HepG2 (cell line): ENCODE data around the gene ING5. TPM values are rescaled to one million over a fixed set of nuclear protein-coding genes. Genes with fewer than 3 reads are reported as not detected.

Source experiments
- ATAC-seq: fragments of 200-7000 bp; cut with Tn5 transposase; 3 replicates; pipeline ENCODE4 v1.9.1; 2020; ENCODE audit warnings: mild to moderate bottlenecking, moderate library complexity
- BruUV-seq: library from RNA; stranded (reverse); fragments of 400-500 nt; replicated peaks from 2 replicates; lab custom pipeline; 2021; lab: Mats Ljungman, UMichigan
- CTCF ChIA-PET: fragments of 300-600 bp; formaldehyde crosslinking; extraction: SDS; loops from one replicate; lab custom pipeline; 2021; ENCODE audit warnings: low total read pairs, inconsistent platforms, low intra/inter-chr PET ratio; lab: Yijun Ruan, JAX
- POLR2A ChIA-PET: fragments of 350-600 bp; sonication (Branson Sonifier 250); formaldehyde crosslinking; loops from one replicate; lab custom pipeline; 2020; ENCODE audit warnings: antibody characterized with exemption, inconsistent platforms; lab: Yijun Ruan, JAX
- DNase-seq: peaks from one replicate; pipeline ENCODE4 v3.0.0-alpha.2; 2015; ENCODE audit warnings: low spot score
- FAIRE-seq: peaks from 3 replicates; lab custom pipeline; 2011; peaks lifted over from hg19 to GRCh38; lab: Jason Lieb, UNC
- H2AFZ ChIP-seq: one replicate; pipeline ENCODE4 v1.6.1; 2011; ENCODE audit warnings: low read length, inconsistent platforms
- H3K27ac ChIP-seq: fragments of 300-600 bp; 3 replicates; pipeline ENCODE4 v1.8.0; 2011; ENCODE audit warnings: mixed run types, mild to moderate bottlenecking, mixed read lengths, low read length, inconsistent platforms; ENCODE audit not compliant: insufficient read depth; ENCODE audit errors: extremely low read length
- H3K27me3 ChIP-seq, 2 experiments: fragments of 200-600 bp in 1 of 2; 2 replicates in 1 of 2; 3 replicates in 1 of 2; pipeline versions ENCODE4 v1.6.0 to v1.8.0; 2011; ENCODE audit warnings: low read length in 2 of 2, mild to moderate bottlenecking in 2 of 2, moderate library complexity in 2 of 2, inconsistent platforms in 1 of 2; ENCODE audit not compliant: insufficient read depth in 2 of 2, control insufficient read depth in 1 of 2
- H3K36me3 ChIP-seq, 2 experiments: fragments of 200-600 bp in 1 of 2; replicated peaks in 1 of 2; 2 replicates in 1 of 2; 3 replicates in 1 of 2; pipeline versions ENCODE4 v1.5.1 to v1.8.0; 2011; ENCODE audit warnings: low read length in 2 of 2, inconsistent platforms in 1 of 2; ENCODE audit not compliant: insufficient read depth in 2 of 2, control insufficient read depth in 1 of 2
- H3K4me1 ChIP-seq: 2 replicates; pipeline ENCODE4 v1.5.1; 2012; ENCODE audit warnings: low read length, inconsistent platforms; ENCODE audit not compliant: insufficient read depth
- H3K4me2 ChIP-seq: 2 replicates; pipeline ENCODE4 v1.6.0; 2011; ENCODE audit warnings: low read depth, low read length, inconsistent platforms
- H3K4me3 ChIP-seq, 3 experiments: fragments of 200-600 bp in 1 of 3; sonication (generic), shearing (Covaris generic) in 1 of 3; replicated peaks in 1 of 3; 2 replicates each; pipeline ENCODE4 v1.5.1; 2011 to 2016; ENCODE audit warnings: low read length in 3 of 3, inconsistent platforms in 2 of 3, low read depth in 2 of 3, mild to moderate bottlenecking in 2 of 3, control low read depth in 1 of 3, mixed read lengths in 1 of 3; ENCODE audit not compliant: insufficient read depth in 1 of 3
- H3K79me2 ChIP-seq: one replicate; pipeline ENCODE4 v1.6.1; 2011; ENCODE audit warnings: low read length, inconsistent platforms; ENCODE audit not compliant: insufficient read depth
- H3K9ac ChIP-seq: 2 replicates; pipeline ENCODE4 v1.6.0; 2011; ENCODE audit warnings: mild to moderate bottlenecking, low read depth, low read length, inconsistent platforms; ENCODE audit not compliant: insufficient read depth
- H3K9me3 ChIP-seq: 2 replicates; pipeline ENCODE4 v1.5.1; 2012; ENCODE audit warnings: mild to moderate bottlenecking, low read length
- H4K20me1 ChIP-seq: 2 replicates; pipeline ENCODE4 v1.6.0; 2011; ENCODE audit warnings: inconsistent platforms, mild to moderate bottlenecking, low read length, moderate library complexity; ENCODE audit not compliant: insufficient read depth
- ATF7-NPFF ChIP-seq: sonication (generic); formaldehyde crosslinking; IDR thresholded peaks from 2 replicates; pipeline ENCODE4 v1.8.1; 2023; ENCODE audit warnings: mild to moderate bottlenecking, low read depth, missing genetic modification reagents, moderate library complexity
- KLF16 ChIP-seq, 2 experiments: sonication (generic) in 1 of 2; formaldehyde crosslinking in 1 of 2; IDR thresholded peaks; 2 replicates each; pipeline versions ENCODE4 v1.6.1 to v1.8.0; 2016 to 2023; ENCODE audit warnings: missing genetic modification reagents in 2 of 2, missing compliant biosample characterization in 1 of 2
- PHF8 ChIP-seq: sonication (generic); formaldehyde crosslinking; IDR thresholded peaks from 2 replicates; pipeline ENCODE4 v1.5.0; 2020; ENCODE audit warnings: missing genetic modification reagents
- SALL2 ChIP-seq: sonication (generic); formaldehyde crosslinking; IDR thresholded peaks from 2 replicates; pipeline ENCODE4 v1.8.1; 2023; ENCODE audit warnings: mild to moderate bottlenecking, missing genetic modification reagents, inconsistent platforms
- SOX13 ChIP-seq, 3 experiments: fragments of 450-650 bp in 1 of 3; sonication (generic) in 1 of 3; formaldehyde crosslinking in 1 of 3; IDR thresholded peaks in 2 of 3; conservative IDR thresholded peaks in 1 of 3; 2 replicates each; pipeline versions ENCODE4 v1.5.0 to v1.6.1; 2016 to 2020; ENCODE audit warnings: antibody characterized with exemption in 1 of 3, mild to moderate bottlenecking in 1 of 3, missing compliant biosample characterization in 1 of 3, missing genetic modification reagents in 1 of 3, moderate library complexity in 1 of 3
- ZNF317 ChIP-seq: sonication (generic); formaldehyde crosslinking; IDR thresholded peaks from 2 replicates; pipeline ENCODE4 v1.5.0; 2020; ENCODE audit warnings: mild to moderate bottlenecking, missing genetic modification reagents
- ZNF329 ChIP-seq: sonication (generic); formaldehyde crosslinking; IDR thresholded peaks from 2 replicates; pipeline ENCODE4 v1.9.0; 2021; ENCODE audit warnings: low read depth, mild to moderate bottlenecking, missing genetic modification reagents
- ZNF350 ChIP-seq: sonication (generic); formaldehyde crosslinking; IDR thresholded peaks from 2 replicates; pipeline ENCODE4 v1.4.0; 2020; ENCODE audit warnings: mild to moderate bottlenecking, low read depth, missing genetic modification reagents, borderline replicate concordance
- ZNF552 ChIP-seq: sonication (generic); formaldehyde crosslinking; IDR thresholded peaks from 2 replicates; pipeline ENCODE4 v1.9.0; 2022; ENCODE audit warnings: missing genetic modification reagents, mild to moderate bottlenecking, borderline replicate concordance
- ZNF747 ChIP-seq: sonication (generic); formaldehyde crosslinking; IDR thresholded peaks from 2 replicates; pipeline ENCODE4 v1.8.1; 2023; ENCODE audit warnings: missing genetic modification reagents, mild to moderate bottlenecking, borderline replicate concordance
- ZNF781 ChIP-seq: sonication (generic); formaldehyde crosslinking; IDR thresholded peaks from 2 replicates; pipeline ENCODE4 v1.5.1; 2020; ENCODE audit warnings: borderline replicate concordance, mild to moderate bottlenecking, missing genetic modification reagents; ENCODE audit errors: not compliant biosample characterization
- ZNF788 ChIP-seq: sonication (generic); formaldehyde crosslinking; IDR thresholded peaks from 2 replicates; pipeline ENCODE4 v1.5.0; 2020; ENCODE audit warnings: mild to moderate bottlenecking, missing genetic modification reagents, borderline replicate concordance
- ZNF841 ChIP-seq: sonication (generic); formaldehyde crosslinking; IDR thresholded peaks from 2 replicates; pipeline ENCODE4 v1.8.1; 2023; ENCODE audit warnings: missing genetic modification reagents, borderline replicate concordance
- ZZZ3 ChIP-seq: sonication (generic); formaldehyde crosslinking; IDR thresholded peaks from 2 replicates; pipeline ENCODE4 v1.4.0; 2020; ENCODE audit warnings: missing genetic modification reagents, mild to moderate bottlenecking, borderline replicate concordance
- WGBS: methylation state at CpG from one replicate; pipeline ENCODE4 v1.1.6; 2017; ENCODE audit warnings: low lambda C conversion rate; 5-methylcytosine and 5-hydroxymethylcytosine counted together
- in situ Hi-C: cut with HindIII; loops from 2 replicates; pipeline ENCODE4 v1.10.0; 2017; ENCODE audit warnings: low pct_unique_long_range_greater_than_20kb; ENCODE audit not compliant: extremely low pct_ligation_motif_present
- intact Hi-C: fragments of 100-400 bp; cut with micrococcal nuclease; formaldehyde crosslinking; loops from one replicate; pipeline ENCODE4 v1.10.0; 2022; ENCODE audit not compliant: unreplicated experiment
- polyA plus RNA-seq, 8 experiments: library from polyadenylated mRNA; depleted of rRNA in 3 of 8; stranded (reverse) in 7 of 8; unstranded in 1 of 8; fragments of >200 nt; fragmentation: Illumina TruSeq in 4 of 8; extraction: Trizol in 4 of 8; gene quantifications; 2 replicates each; pipeline versions ENCODE4 v1.2.1 to v1.2.3, GENCODE V29; 2011 to 2016; ENCODE audit warnings: low read depth in 4 of 8, missing spikeins in 1 of 8, mixed read lengths in 1 of 8; ENCODE audit not compliant: insufficient read depth in 1 of 8
- total RNA-seq, 5 experiments: library from RNA; depleted of rRNA; stranded (reverse); fragments of >200 nt; fragmentation: Illumina TruSeq; extraction: Trizol; gene quantifications; 2 replicates each; pipeline ENCODE4 v1.2.3, GENCODE V29; 2016; ENCODE audit warnings: low read depth in 1 of 5
- TF ChIP-seq, protein P1 (sequence below): sonication (generic); formaldehyde crosslinking; IDR thresholded peaks from 2 replicates; pipeline ENCODE4 v1.5.0; 2020; ENCODE audit warnings: missing genetic modification reagents
- TF ChIP-seq, protein P2 (sequence below): sonication (generic); formaldehyde crosslinking; IDR thresholded peaks from 2 replicates; pipeline ENCODE4 v1.4.0; 2020; ENCODE audit warnings: missing genetic modification reagents

ING5 gene
- total and polyA plus RNA-seq, 2 of the 13 experiments (the other 11 are each of a cell fraction or from before 2014, with no cell fraction given) = 61.9 to 71.9 TPM

DNA sequence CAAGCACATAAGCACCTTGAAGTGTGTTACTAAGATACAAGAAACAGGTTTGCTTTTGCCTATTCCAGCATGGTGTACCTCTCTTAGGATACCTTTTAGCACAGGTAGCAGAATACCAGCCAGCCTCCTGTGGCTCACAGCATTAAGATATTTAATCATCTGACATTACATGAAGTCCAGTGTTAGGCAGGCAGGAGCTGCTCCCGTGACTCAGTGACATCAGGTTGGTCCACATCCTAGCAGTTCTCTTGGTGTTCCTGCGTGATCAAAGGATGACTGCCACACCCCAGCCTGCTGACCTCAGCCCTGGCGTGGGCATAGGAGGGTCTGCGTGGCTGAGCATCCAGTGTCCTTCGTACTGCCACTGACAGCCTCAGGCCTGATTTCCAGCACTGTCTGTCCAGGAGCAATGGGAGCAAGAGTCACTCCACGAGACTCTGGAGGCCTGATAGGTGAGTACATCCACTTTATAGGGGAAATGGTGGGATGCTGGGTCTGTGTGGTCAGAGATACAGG lies 11.6 kb upstream of the ING5 start:
- Histone ChIP-seq H3K4me1 (peaks cover 21% of the 10 kb centered on the region), H3K4me2 (no peak overlapping the region), H3K27me3 (no peaks in the 10 kb centered on the region; a peak in 1 of 5 replicates), H2AFZ (no peak overlapping the region), H3K79me2 (peaks cover 24% of the 10 kb centered on the region), H3K4me3 (no peak overlapping the region), H3K36me3 (peaks cover 14 to 34% of the 10 kb centered on the region in 2 experiments), H4K20me1 (no peaks in the 10 kb centered on the region), H3K9ac (no peak overlapping the region), H3K27ac (no peak overlapping the region), H3K9me3 (no peaks in the 10 kb centered on the region)
- ChIA-PET POLR2A (interaction anchor here (8.6 kb wide), 1 partner anchor 10 kb away, joined by 234 read pairs; the partner anchor contains the start of gene ING5), CTCF (no interaction called here)
- ATAC-seq = no peak
- BruUV-seq = no TSS peak
- FAIRE-seq = no peak
- intact Hi-C loops = no loop called here
- in situ Hi-C loops = no loop called here
- WGBS = 96% methylated on average over 6 of the region's 6 CpGs
- no peak for DNase-seq
- TF ChIP-seq KLF16 (CRISPR knock-in tag; IDR thresholded peaks at IDR 0.05) (no peak), ZNF317 (CRISPR knock-in tag) (no peak), ZZZ3 (CRISPR knock-in tag) (no peak), ZNF781 (CRISPR knock-in tag) (no peak), SOX13 (IDR thresholded peaks at IDR 0.05) (no peak), SOX13 (CRISPR knock-in tag; conservative IDR thresholded peaks at IDR 0.05 in 1 of 2, IDR thresholded peaks at IDR 0.05 in 1 of 2) (no peak), ZNF841 (CRISPR knock-in tag) (no peak), ATF7-NPFF (CRISPR knock-in tag) (no peak), ZNF350 (CRISPR knock-in tag) (no peak), ZNF329 (CRISPR knock-in tag) (no peak), ZNF788 (CRISPR knock-in tag) (no peak), ZNF552 (CRISPR knock-in tag) (no peak), PHF8 (CRISPR knock-in tag) (no peak), ZNF747 (CRISPR knock-in tag) (no peak), SALL2 (CRISPR knock-in tag) (no peak)
- TF ChIP-seq, protein P1, sequence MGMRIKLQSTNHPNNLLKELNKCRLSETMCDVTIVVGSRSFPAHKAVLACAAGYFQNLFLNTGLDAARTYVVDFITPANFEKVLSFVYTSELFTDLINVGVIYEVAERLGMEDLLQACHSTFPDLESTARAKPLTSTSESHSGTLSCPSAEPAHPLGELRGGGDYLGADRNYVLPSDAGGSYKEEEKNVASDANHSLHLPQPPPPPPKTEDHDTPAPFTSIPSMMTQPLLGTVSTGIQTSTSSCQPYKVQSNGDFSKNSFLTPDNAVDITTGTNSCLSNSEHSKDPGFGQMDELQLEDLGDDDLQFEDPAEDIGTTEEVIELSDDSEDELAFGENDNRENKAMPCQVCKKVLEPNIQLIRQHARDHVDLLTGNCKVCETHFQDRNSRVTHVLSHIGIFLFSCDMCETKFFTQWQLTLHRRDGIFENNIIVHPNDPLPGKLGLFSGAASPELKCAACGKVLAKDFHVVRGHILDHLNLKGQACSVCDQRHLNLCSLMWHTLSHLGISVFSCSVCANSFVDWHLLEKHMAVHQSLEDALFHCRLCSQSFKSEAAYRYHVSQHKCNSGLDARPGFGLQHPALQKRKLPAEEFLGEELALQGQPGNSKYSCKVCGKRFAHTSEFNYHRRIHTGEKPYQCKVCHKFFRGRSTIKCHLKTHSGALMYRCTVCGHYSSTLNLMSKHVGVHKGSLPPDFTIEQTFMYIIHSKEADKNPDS = no peak
- TF ChIP-seq, protein P2, sequence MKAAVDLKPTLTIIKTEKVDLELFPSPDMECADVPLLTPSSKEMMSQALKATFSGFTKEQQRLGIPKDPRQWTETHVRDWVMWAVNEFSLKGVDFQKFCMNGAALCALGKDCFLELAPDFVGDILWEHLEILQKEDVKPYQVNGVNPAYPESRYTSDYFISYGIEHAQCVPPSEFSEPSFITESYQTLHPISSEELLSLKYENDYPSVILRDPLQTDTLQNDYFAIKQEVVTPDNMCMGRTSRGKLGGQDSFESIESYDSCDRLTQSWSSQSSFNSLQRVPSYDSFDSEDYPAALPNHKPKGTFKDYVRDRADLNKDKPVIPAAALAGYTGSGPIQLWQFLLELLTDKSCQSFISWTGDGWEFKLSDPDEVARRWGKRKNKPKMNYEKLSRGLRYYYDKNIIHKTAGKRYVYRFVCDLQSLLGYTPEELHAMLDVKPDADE (CRISPR knock-in tag) = no peak
